AG08395 (cell line): ENCODE measurements around the gene IL10RA.

ENCODE experiments used
- DNase-seq: peaks from one replicate; pipeline ENCODE4 v3.0.0; 2012; ENCODE audit warnings: mixed read lengths, low spot score

Gene IL10RA

GRCh38 chr11:118046964-118047700 lies 60.9 kb downstream of the IL10RA start:
- DNase-seq = no peak

GRCh38 chr11:118047749-118048148 lies 61.6 kb downstream of the IL10RA start:
- DNase-seq = no peak

- DNase-seq = no peak
These were observed 62.5 kb downstream of the IL10RA start for GRCh38 chr11:118048472-118049370.

GRCh38 chr11:118049771-118050170 lies 63.6 kb downstream of the IL10RA start:
- DNase-seq = no peak

- DNase-seq = no peak
These were observed 64.2 kb downstream of the IL10RA start for GRCh38 chr11:118050208-118050891.
